BLaER1 (cell line): ENCODE data around the gene MOK.

Experiments used
- H3K27ac ChIP-seq: shearing (Covaris generic); formaldehyde crosslinking; 2 replicates; pipeline ENCODE4 v1.8.1; 2022
- H3K27me3 ChIP-seq: shearing (Covaris generic); formaldehyde crosslinking; 2 replicates; pipeline ENCODE4 v1.8.1; 2022
- H3K36me3 ChIP-seq: shearing (Covaris generic); formaldehyde crosslinking; 2 replicates; pipeline ENCODE4 v1.8.1; 2022
- H3K4me1 ChIP-seq: shearing (Covaris generic); formaldehyde crosslinking; 2 replicates; pipeline ENCODE4 v1.8.1; 2022
- H3K4me2 ChIP-seq: shearing (Covaris generic); formaldehyde crosslinking; 2 replicates; pipeline ENCODE4 v1.8.1; 2022
- H3K4me3 ChIP-seq: shearing (Covaris generic); formaldehyde crosslinking; 2 replicates; pipeline ENCODE4 v1.8.1; 2022
- H3K9ac ChIP-seq: shearing (Covaris generic); formaldehyde crosslinking; 2 replicates; pipeline ENCODE4 v1.8.1; 2022
- H3K9me3 ChIP-seq: shearing (Covaris generic); formaldehyde crosslinking; 2 replicates; pipeline ENCODE4 v1.8.1; 2022
- H4K20me1 ChIP-seq: shearing (Covaris generic); formaldehyde crosslinking; 2 replicates; pipeline ENCODE4 v1.8.1; 2022
- Cebpa-rat ChIP-seq: shearing (Covaris generic); IDR thresholded peaks from 2 replicates; pipeline ENCODE4 v1.8.1; 2022

The MOK gene

DNA sequence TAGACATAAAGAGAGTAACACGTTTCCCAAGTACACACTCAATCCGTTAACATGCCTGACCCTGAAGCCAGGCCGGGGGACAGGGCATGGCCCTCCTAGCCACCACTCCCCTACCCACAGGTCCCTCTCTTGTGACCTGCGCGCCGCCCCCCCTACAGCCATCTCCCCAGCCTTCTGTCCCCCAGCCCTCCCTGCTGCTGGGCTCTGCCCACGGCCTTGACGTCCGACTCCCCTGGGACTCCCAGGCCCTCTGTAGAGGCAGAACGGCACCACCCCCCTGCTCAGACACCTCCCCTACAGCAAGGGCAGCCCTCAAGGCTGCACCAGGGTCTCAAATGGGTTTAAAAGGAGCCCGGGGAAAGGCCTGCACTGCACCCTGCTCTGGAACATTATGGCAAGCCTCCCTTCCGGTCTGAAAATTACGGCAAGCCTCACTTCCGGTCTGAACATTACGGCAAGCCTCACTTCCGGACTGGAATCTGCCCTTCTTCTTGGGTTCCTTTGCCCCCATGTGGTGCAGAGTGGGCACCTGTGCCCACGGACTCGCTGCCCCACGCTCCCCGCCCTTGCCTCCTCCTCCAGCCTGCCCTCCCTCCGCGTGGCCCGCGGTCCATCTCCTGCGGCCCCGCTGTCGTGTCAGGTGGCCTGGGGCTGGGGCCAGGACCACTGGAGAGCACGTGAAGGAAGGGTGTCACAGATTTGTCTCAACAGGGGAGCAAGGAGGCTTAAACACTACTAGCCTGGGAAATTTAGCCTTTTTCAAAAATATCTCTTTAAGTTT is 77.6 kb downstream of the MOK start:
- Histone ChIP-seq H3K4me2 (0 out of 2 replicates have a peak overlapping the region, but pooled peaks have one; percentile 14), H3K36me3 (peaks cover 5% of the 10 kb centered on the region), H3K27me3 (no peaks in the 10 kb centered on the region), H3K4me1 (peaks cover 23% of the 10 kb centered on the region), H3K9ac (no peak overlapping the region), H3K4me3 (no peak overlapping the region), H3K9me3 (no peaks in the 10 kb centered on the region), H4K20me1 (no peaks in the 10 kb centered on the region), H3K27ac (0 out of 2 replicates have a peak overlapping the region, but pooled peaks have one; percentile 13)
- no peak for TF ChIP-seq Cebpa-rat

GRCh38 chr14:102226356-102227125 is 78.4 kb downstream of the MOK start:
- Histone ChIP-seq H3K27ac (no peak overlapping the region), H3K27me3 (no peaks in the 10 kb centered on the region), H3K9me3 (no peaks in the 10 kb centered on the region), H4K20me1 (peaks cover under 1% of the 10 kb centered on the region; the same call in 1 of the 2 replicates), H3K36me3 (peaks cover 8% of the 10 kb centered on the region), H3K4me3 (no peak overlapping the region), H3K4me2 (0 out of 2 replicates have a peak overlapping the region, but pooled peaks have one; percentile 14), H3K4me1 (peaks cover 23% of the 10 kb centered on the region), H3K9ac (no peak overlapping the region)
- TF ChIP-seq Cebpa-rat, result no peak

- Histone ChIP-seq H3K27me3 (no peaks in the 10 kb centered on the region), H3K27ac (no peak overlapping the region), H3K4me1 (peaks cover 28% of the 10 kb centered on the region), H3K4me3 (no peak overlapping the region), H3K9me3 (no peaks in the 10 kb centered on the region), H4K20me1 (peaks cover 6% of the 10 kb centered on the region), H3K36me3 (peaks cover 12% of the 10 kb centered on the region), H3K9ac (no peak overlapping the region), H3K4me2 (no peak overlapping the region)
- TF ChIP-seq Cebpa-rat, result no peak
Observed at GRCh38 chr14:102225936-102226335, 79.0 kb downstream of the MOK start.

- no peaks in the 10 kb centered on the region for H3K27me3 ChIP-seq
- H3K4me2 ChIP-seq, result no peak overlapping the region
- no peaks in the 10 kb centered on the region for H3K9me3 ChIP-seq
- TF ChIP-seq Cebpa-rat, result no peak
- no peak overlapping the region for H3K4me3 ChIP-seq
- no peak overlapping the region for H3K9ac ChIP-seq
- H3K36me3 ChIP-seq, result peaks cover 14% of the 10 kb centered on the region
- no peak overlapping the region for H3K27ac ChIP-seq
- H4K20me1 ChIP-seq, result peaks cover 12% of the 10 kb centered on the region
- H3K4me1 ChIP-seq, result peaks cover 34% of the 10 kb centered on the region
Observed at GRCh38 chr14:102225386-102225785, 79.6 kb downstream of the MOK start.

GRCh38 chr14:102223682-102224081 is 81.3 kb downstream of the MOK start:
- Histone ChIP-seq H3K36me3 (peaks cover 24% of the 10 kb centered on the region), H3K4me3 (no peak overlapping the region), H3K27ac (no peak overlapping the region), H4K20me1 (peaks cover 29% of the 10 kb centered on the region), H3K4me1 (peaks cover 51% of the 10 kb centered on the region), H3K4me2 (no peak overlapping the region), H3K9me3 (no peaks in the 10 kb centered on the region), H3K27me3 (no peaks in the 10 kb centered on the region), H3K9ac (no peak overlapping the region)
- TF ChIP-seq Cebpa-rat, result no peak

DNA sequence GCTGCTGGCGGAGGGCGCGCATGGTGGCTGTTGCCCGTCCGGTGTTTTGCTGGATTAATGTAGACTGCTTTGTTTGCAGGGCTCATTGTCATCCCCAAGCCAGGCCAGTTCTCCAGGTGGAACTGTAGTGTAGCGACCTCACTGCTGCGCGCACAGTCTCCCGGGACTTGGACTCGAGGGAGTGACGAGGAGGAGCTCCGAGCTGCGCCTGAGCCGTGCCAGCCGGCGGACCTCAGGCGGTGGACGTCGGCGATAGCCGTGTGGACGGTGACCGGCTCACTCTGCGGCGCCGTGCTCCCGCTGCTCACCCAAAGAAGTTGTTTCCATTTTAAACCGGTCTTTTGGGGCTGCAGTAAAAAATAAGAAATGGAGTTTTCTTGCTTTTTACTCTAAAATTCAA is 82.2 kb downstream of the MOK start:
- peaks cover 57% of the 10 kb centered on the region for H3K4me1 ChIP-seq
- H3K36me3 ChIP-seq, result peaks cover 28% of the 10 kb centered on the region
- no peak overlapping the region for H3K9ac ChIP-seq
- no peak for TF ChIP-seq Cebpa-rat
- no peak overlapping the region for H3K4me2 ChIP-seq
- no peaks in the 10 kb centered on the region for H3K27me3 ChIP-seq
- peaks cover 38% of the 10 kb centered on the region for H4K20me1 ChIP-seq
- H3K27ac ChIP-seq, result no peak overlapping the region
- H3K9me3 ChIP-seq, result no peaks in the 10 kb centered on the region
- H3K4me3 ChIP-seq, result no peak overlapping the region

GRCh38 chr14:102222009-102222575 is 82.9 kb downstream of the MOK start:
- Histone ChIP-seq H3K27ac (no peak overlapping the region), H3K27me3 (no peaks in the 10 kb centered on the region), H4K20me1 (peaks cover 45% of the 10 kb centered on the region), H3K9ac (no peak overlapping the region), H3K4me1 (peaks cover 57% of the 10 kb centered on the region), H3K4me3 (no peak overlapping the region), H3K4me2 (no peak overlapping the region), H3K9me3 (no peaks in the 10 kb centered on the region), H3K36me3 (peaks cover 35% of the 10 kb centered on the region)
- TF ChIP-seq Cebpa-rat, result no peak

- no peak overlapping the region for H3K4me2 ChIP-seq
Observed at GRCh38 chr14:102221026-102221425, 83.9 kb downstream of the MOK start.

GRCh38 chr14:102220031-102220430 is 84.9 kb downstream of the MOK start:
- Histone ChIP-seq H3K9ac (no peak overlapping the region), H3K27me3 (no peaks in the 10 kb centered on the region), H3K36me3 (peaks cover 36% of the 10 kb centered on the region), H3K4me2 (peak overlapping the region; percentile 75), H4K20me1 (peaks cover 65% of the 10 kb centered on the region), H3K4me3 (no peak overlapping the region), H3K27ac (no peak overlapping the region), H3K4me1 (peaks cover 64% of the 10 kb centered on the region), H3K9me3 (no peaks in the 10 kb centered on the region)
- TF ChIP-seq Cebpa-rat, result no peak

More at GRCh38 chr14:102221026-102221425, 83.9 kb downstream of the MOK start:
- Histone ChIP-seq H3K27ac (no peak overlapping the region; the same call in 1 of the 2 replicates), H3K9ac (no peak overlapping the region), H3K36me3 (peaks cover 36% of the 10 kb centered on the region), H3K4me3 (no peak overlapping the region), H3K9me3 (no peaks in the 10 kb centered on the region), H3K27me3 (no peaks in the 10 kb centered on the region), H4K20me1 (peaks cover 55% of the 10 kb centered on the region), H3K4me1 (peaks cover 60% of the 10 kb centered on the region)
- TF ChIP-seq Cebpa-rat, result no peak
